Measurements from ENCODE around the gene MTMR2.

MTMR2 gene

GRCh38 chr11:95923728-95924413 is at the start of gene MTMR2:
Gene MTMR2, minus strand, starts transcription at chr11:95924107. Its CDS starts 153 bp downstream, at chr11:95923954.
- peak; percentile 74 for DNase-seq (ENCODE audit: low spot score)

GRCh38 chr11:95972060-95972459 is 48.2 kb upstream of the MTMR2 start:
- no peak for DNase-seq (ENCODE audit: low spot score)

- DNase-seq (ENCODE audit: low spot score), result no peak
These were observed 44.7 kb upstream of the MTMR2 start for GRCh38 chr11:95968585-95968984.

- DNase-seq (ENCODE audit: low spot score), result no peak
These were observed 40.4 kb upstream of the MTMR2 start for GRCh38 chr11:95964281-95964680.

- no peak for DNase-seq (ENCODE audit: low spot score)
These were observed 37.9 kb upstream of the MTMR2 start for GRCh38 chr11:95961758-95962157.

GRCh38 chr11:95950905-95951304 is 27.0 kb upstream of the MTMR2 start:
- no peak for DNase-seq (ENCODE audit: low spot score)

- DNase-seq (ENCODE audit: low spot score), result no peak
These were observed 24.7 kb upstream of the MTMR2 start for GRCh38 chr11:95948637-95949036.

GRCh38 chr11:95944623-95945022 is 20.7 kb upstream of the MTMR2 start:
- no peak for DNase-seq (ENCODE audit: low spot score)

- DNase-seq (ENCODE audit: low spot score), result no peak
These were observed 19.6 kb upstream of the MTMR2 start for GRCh38 chr11:95943546-95943945.

- DNase-seq (ENCODE audit: low spot score), result no peak
These were observed 15.2 kb upstream of the MTMR2 start for GRCh38 chr11:95939091-95939490.

- peak; percentile 6 for DNase-seq (ENCODE audit: low spot score)
These were observed 13.5 kb upstream of the MTMR2 start for GRCh38 chr11:95937358-95937757.

- no peak for DNase-seq (ENCODE audit: low spot score)
These were observed 9.7 kb upstream of the MTMR2 start for GRCh38 chr11:95933594-95933993.

- no peak for DNase-seq (ENCODE audit: low spot score)
These were observed 8.0 kb upstream of the MTMR2 start for GRCh38 chr11:95931916-95932315.

- DNase-seq (ENCODE audit: low spot score), result no peak
These were observed 7.0 kb upstream of the MTMR2 start for GRCh38 chr11:95930948-95931347.

GRCh38 chr11:95926726-95927125 is 2.8 kb upstream of the MTMR2 start:
- DNase-seq (ENCODE audit: low spot score), result no peak

- DNase-seq (ENCODE audit: low spot score), result peak; percentile 62
These were observed 1.1 kb upstream of the MTMR2 start for GRCh38 chr11:95925011-95925410.

GRCh38 chr11:95924414-95924760 is 480 bp upstream of the MTMR2 start:
- DNase-seq (ENCODE audit: low spot score), result peak; percentile 47

GRCh38 chr11:95923439-95923727 is 524 bp downstream of the MTMR2 start:
- DNase-seq (ENCODE audit: low spot score), result no peak

- DNase-seq (ENCODE audit: low spot score), result no peak
These were observed 1.1 kb downstream of the MTMR2 start for GRCh38 chr11:95922536-95923438.

- DNase-seq (ENCODE audit: low spot score), result no peak
These were observed 1.8 kb downstream of the MTMR2 start for GRCh38 chr11:95922099-95922498.

GRCh38 chr11:95920460-95921105 is 3.3 kb downstream of the MTMR2 start:
- DNase-seq (ENCODE audit: low spot score), result no peak

- no peak for DNase-seq (ENCODE audit: low spot score)
These were observed 4.4 kb downstream of the MTMR2 start for GRCh38 chr11:95919514-95919913.

GRCh38 chr11:95918720-95919119 is 5.2 kb downstream of the MTMR2 start:
- no peak for DNase-seq (ENCODE audit: low spot score)

Measured in SW480 (cell line).